Measurements from ENCODE around the gene MAPK14. TPM values are rescaled to one million over a fixed set of nuclear protein-coding genes. Genes with fewer than 3 reads are reported as not detected.
A peak's percentile ranks its signal among the peaks of the same experiment; 100 is the strongest.

The MAPK14 gene
- total and polyA plus RNA-seq, 2 donors (not counting 1 experiment from before 2014, with no cell fraction given): 55.9 to 57.8 TPM

DNA sequence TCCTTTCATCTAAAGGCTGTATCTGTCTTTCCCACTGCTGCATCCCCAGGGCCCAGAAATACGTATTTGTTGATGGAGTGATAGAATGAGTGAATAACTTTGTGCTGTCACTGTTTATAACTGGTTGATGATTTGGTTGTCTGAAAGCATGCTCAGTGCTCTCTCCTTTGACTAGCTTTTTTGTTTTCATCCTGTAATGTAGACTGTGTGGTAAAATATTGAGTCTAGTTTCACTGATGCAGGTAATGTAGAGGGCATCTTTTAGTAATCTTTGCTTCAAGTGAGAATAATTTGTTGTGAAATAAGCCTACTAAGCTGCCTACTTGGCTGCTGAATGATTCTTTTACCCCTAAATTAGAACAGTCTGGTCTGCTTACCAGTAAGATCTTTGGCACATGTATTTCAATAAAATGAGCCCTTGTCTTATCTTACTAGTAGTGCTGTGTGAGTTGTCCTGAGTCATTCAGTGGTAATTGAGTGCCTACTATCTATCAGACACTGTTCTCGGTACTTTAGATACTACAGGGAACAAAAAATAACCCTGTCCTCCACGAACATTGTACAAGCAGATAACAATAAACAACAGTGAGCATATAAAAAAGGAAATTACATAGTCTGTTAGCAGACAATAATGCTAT lies 39.9 kb downstream of the MAPK14 start:
- Histone ChIP-seq H3K4me2 (ENCODE audit: extremely low read depth, insufficient read depth, low read length) (no peak overlapping the region), H3K79me2 (ENCODE audit: control insufficient read depth, insufficient read depth, low read length) (peaks cover 54% of the 10 kb centered on the region), H3K36me3 (ENCODE audit: control insufficient read depth, insufficient read depth, low read length) (no peaks in the 10 kb centered on the region), H3K9me3 (ENCODE audit: control insufficient read depth, insufficient read depth, low read depth, low read length) (no peaks in the 10 kb centered on the region), H3K9ac (ENCODE audit: insufficient read depth, low read length) (no peak overlapping the region), H3K4me3 (replicated peaks in 1 of 4; ENCODE audit: control extremely low read depth in 1 of 4, insufficient read depth in 1 of 4, low read depth in 3 of 4, low read length in 4 of 4) (no peak overlapping the region), H3K27me3 (ENCODE audit: control insufficient read depth, insufficient read depth, low read length) (no peaks in the 10 kb centered on the region), H2AFZ (ENCODE audit: low read length) (no peak overlapping the region), H4K20me1 (ENCODE audit: control insufficient read depth, extremely low read depth, insufficient read depth, low read length) (no peaks in the 10 kb centered on the region), H3K4me1 (ENCODE audit: control insufficient read depth, extremely low read depth, insufficient read depth, low read length) (no peaks in the 10 kb centered on the region), H3K27ac (ENCODE audit: insufficient read depth, low read length) (no peak overlapping the region)
- DNase-seq (ENCODE audit: low read depth in 2 of 2): peak in 1 of 2 donors; percentile 63
- no peak for TF ChIP-seq EZH2 (IDR thresholded peaks at IDR 0.05; ENCODE audit: low read length, missing control alignments)
- TF ChIP-seq, protein P1, sequence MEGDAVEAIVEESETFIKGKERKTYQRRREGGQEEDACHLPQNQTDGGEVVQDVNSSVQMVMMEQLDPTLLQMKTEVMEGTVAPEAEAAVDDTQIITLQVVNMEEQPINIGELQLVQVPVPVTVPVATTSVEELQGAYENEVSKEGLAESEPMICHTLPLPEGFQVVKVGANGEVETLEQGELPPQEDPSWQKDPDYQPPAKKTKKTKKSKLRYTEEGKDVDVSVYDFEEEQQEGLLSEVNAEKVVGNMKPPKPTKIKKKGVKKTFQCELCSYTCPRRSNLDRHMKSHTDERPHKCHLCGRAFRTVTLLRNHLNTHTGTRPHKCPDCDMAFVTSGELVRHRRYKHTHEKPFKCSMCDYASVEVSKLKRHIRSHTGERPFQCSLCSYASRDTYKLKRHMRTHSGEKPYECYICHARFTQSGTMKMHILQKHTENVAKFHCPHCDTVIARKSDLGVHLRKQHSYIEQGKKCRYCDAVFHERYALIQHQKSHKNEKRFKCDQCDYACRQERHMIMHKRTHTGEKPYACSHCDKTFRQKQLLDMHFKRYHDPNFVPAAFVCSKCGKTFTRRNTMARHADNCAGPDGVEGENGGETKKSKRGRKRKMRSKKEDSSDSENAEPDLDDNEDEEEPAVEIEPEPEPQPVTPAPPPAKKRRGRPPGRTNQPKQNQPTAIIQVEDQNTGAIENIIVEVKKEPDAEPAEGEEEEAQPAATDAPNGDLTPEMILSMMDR (conservative IDR thresholded peaks at IDR 0.05 in 1 of 2, IDR thresholded peaks at IDR 0.05 in 1 of 2; ENCODE audit: low read depth in 1 of 2, low read length in 2 of 2): no peak

DNA sequence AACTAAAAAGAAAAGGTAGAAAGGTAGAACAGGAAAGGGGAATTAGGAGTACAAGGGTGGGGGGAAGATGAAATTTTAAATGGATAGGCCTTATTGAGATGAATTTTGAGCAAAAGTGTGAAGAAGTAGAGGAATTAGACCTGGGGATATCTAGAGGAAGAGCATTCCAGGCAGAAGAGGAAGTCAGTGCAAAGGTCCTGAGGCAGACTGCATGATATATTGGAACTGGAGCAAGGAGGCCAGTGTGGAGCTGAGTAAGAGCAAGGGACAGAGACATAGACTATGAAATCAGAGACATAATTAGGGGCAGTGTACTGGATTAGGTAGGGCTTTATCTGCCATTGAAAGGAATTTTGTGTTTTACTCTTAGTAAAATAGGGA lies 40.4 kb downstream of the MAPK14 start:
- Histone ChIP-seq H3K79me2 (ENCODE audit: control insufficient read depth, insufficient read depth, low read length) (peaks cover 51% of the 10 kb centered on the region), H3K4me2 (ENCODE audit: extremely low read depth, insufficient read depth, low read length) (no peak overlapping the region), H3K9me3 (ENCODE audit: control insufficient read depth, insufficient read depth, low read depth, low read length) (no peaks in the 10 kb centered on the region), H2AFZ (ENCODE audit: low read length) (no peak overlapping the region), H3K9ac (ENCODE audit: insufficient read depth, low read length) (no peak overlapping the region), H3K27ac (ENCODE audit: insufficient read depth, low read length) (no peak overlapping the region), H3K36me3 (ENCODE audit: control insufficient read depth, insufficient read depth, low read length) (no peaks in the 10 kb centered on the region), H4K20me1 (ENCODE audit: control insufficient read depth, extremely low read depth, insufficient read depth, low read length) (no peaks in the 10 kb centered on the region), H3K27me3 (ENCODE audit: control insufficient read depth, insufficient read depth, low read length) (no peaks in the 10 kb centered on the region), H3K4me1 (ENCODE audit: control insufficient read depth, extremely low read depth, insufficient read depth, low read length) (no peaks in the 10 kb centered on the region), H3K4me3 (replicated peaks in 1 of 4; ENCODE audit: control extremely low read depth in 1 of 4, insufficient read depth in 1 of 4, low read depth in 3 of 4, low read length in 4 of 4) (no peak overlapping the region)
- DNase-seq (ENCODE audit: low read depth in 2 of 2): no peak
- TF ChIP-seq, protein P1 (conservative IDR thresholded peaks at IDR 0.05 in 1 of 2, IDR thresholded peaks at IDR 0.05 in 1 of 2; ENCODE audit: low read depth in 1 of 2, low read length in 2 of 2): no peak
- no peak for TF ChIP-seq EZH2 (IDR thresholded peaks at IDR 0.05; ENCODE audit: low read length, missing control alignments)

DNA sequence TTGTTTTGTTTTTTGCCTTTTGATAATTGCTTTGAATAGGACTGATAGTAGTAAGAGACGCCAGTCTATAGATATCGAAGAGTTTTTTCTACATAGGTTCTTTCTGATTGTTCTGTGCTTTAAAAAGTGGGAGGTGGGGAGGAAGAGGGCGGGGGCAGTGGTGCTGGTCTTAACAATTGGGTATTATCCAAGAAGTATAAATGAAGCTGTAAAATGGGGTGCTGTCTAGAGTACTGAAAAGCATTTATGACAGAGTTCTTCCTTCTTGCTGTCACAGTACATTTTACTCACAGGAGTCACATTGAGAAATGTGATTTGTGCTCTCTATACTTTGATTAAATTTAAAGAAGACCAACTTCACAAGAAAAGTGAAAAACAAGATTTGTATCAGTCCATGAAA lies 41.0 kb downstream of the MAPK14 start:
- no peaks in the 10 kb centered on the region for H3K4me1 ChIP-seq (ENCODE audit: control insufficient read depth, extremely low read depth, insufficient read depth, low read length)
- no peaks in the 10 kb centered on the region for H3K27me3 ChIP-seq (ENCODE audit: control insufficient read depth, insufficient read depth, low read length)
- no peak overlapping the region for H2AFZ ChIP-seq (ENCODE audit: low read length)
- TF ChIP-seq EZH2 (IDR thresholded peaks at IDR 0.05; ENCODE audit: low read length, missing control alignments): no peak
- no peak overlapping the region for H3K4me2 ChIP-seq (ENCODE audit: extremely low read depth, insufficient read depth, low read length)
- no peak overlapping the region for H3K27ac ChIP-seq (ENCODE audit: insufficient read depth, low read length)
- H3K4me3 ChIP-seq (replicated peaks in 1 of 4; ENCODE audit: control extremely low read depth in 1 of 4, insufficient read depth in 1 of 4, low read depth in 3 of 4, low read length in 4 of 4): no peak overlapping the region
- DNase-seq (ENCODE audit: low read depth in 2 of 2): no peak
- H4K20me1 ChIP-seq (ENCODE audit: control insufficient read depth, extremely low read depth, insufficient read depth, low read length): no peaks in the 10 kb centered on the region
- no peak overlapping the region for H3K9ac ChIP-seq (ENCODE audit: insufficient read depth, low read length)
- no peaks in the 10 kb centered on the region for H3K36me3 ChIP-seq (ENCODE audit: control insufficient read depth, insufficient read depth, low read length)
- H3K79me2 ChIP-seq (ENCODE audit: control insufficient read depth, insufficient read depth, low read length): peaks cover 45% of the 10 kb centered on the region
- no peaks in the 10 kb centered on the region for H3K9me3 ChIP-seq (ENCODE audit: control insufficient read depth, insufficient read depth, low read depth, low read length)

All from fibroblast of lung (primary cell).